ENCODE results near the gene NUP43.
"Not testable (repeated sequence)": the region's sequence is repeated elsewhere in the genome, so short reads cannot be mapped to it uniquely, and the experiment has no call there.

Gene NUP43

DNA sequence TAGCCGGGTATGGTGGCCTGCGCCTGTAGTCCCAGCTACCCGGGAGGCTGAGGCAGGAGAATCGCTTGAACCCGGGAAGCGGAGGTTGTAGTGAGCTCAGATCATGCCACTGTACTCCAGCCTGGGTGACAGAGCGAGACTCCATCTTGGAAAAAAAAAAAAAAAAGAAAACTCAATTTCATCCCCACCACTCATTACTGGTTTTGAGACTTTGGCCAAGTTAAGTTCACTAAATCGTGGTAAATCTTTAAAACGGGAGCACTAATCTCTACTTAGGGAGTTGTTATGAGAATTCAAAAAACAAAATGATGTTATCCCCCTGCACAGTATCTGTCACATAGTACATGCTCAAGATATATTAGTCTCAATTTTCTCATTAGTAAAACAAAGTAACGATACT, 1.1 kb downstream of the NUP43 start:
- DNase-seq, result not testable (repeated sequence)

DNA sequence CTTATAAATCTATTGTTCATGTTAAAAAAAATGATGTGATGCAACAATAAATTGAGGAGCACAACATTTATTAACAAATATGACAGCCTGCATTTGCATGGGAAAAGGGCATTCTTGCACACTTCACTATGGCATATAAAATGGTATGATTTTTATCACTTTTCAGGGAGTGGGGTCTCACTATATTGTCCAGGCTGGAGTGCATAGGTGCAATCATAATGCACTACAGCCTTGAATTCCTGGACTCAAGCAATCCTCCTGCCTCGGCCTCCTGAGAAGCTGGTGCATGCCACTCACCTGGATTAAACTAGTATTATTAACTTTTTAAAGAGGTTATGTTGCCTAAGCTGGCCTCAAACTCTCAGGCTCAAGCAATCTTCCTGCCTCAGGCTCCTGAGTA, 11.4 kb downstream of the NUP43 start:
- no peak for DNase-seq

DNA sequence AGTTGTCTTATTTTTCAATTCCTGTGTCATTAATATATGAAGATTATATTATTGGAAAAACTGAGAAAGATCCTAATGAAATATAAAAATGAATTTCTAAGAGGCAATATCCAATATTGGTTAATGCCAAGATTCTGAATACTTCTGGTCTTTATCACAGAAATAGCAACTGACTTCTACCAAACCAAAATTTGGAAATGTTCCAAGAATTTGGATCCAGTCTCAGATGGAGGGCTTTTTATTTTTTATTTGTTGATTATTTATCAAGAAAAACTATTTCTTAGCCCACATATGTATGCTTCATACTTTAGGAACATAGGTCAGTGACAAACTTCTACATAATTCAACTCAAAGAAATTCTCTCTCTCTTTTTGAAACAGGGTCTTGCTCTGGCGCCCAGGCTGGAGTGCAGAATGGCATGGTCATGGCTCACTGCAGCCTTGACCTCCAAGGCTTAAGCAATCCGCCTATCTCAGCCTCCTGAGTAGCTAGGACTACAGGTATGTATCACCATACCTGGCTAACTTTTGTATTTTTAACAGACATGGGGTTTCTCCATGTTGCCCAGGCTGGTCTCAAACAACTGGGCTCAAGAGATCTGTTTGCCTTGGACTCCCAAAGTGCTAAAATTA, 13.1 kb downstream of the NUP43 start:
- no peak for DNase-seq

DNA sequence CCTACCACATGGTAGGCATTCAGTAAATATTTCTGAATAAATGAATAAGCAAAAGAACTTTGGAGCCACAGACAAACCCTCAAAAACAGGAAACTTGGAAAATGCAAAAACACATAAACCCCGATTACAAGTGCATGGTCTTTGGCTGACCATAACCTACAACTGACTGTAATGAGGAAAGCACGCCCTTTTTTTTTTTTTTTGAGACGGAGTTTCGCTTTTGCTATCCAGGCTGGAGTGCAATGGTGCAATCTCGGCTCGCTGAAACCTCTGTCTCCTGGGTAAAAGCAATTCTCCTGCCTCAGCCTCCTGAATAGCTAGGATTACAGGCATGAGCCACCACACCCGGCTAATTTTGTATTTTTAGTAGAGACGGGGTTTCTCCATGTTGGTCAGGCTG, 16.5 kb downstream of the NUP43 start:
- DNase-seq, result no peak

DNA sequence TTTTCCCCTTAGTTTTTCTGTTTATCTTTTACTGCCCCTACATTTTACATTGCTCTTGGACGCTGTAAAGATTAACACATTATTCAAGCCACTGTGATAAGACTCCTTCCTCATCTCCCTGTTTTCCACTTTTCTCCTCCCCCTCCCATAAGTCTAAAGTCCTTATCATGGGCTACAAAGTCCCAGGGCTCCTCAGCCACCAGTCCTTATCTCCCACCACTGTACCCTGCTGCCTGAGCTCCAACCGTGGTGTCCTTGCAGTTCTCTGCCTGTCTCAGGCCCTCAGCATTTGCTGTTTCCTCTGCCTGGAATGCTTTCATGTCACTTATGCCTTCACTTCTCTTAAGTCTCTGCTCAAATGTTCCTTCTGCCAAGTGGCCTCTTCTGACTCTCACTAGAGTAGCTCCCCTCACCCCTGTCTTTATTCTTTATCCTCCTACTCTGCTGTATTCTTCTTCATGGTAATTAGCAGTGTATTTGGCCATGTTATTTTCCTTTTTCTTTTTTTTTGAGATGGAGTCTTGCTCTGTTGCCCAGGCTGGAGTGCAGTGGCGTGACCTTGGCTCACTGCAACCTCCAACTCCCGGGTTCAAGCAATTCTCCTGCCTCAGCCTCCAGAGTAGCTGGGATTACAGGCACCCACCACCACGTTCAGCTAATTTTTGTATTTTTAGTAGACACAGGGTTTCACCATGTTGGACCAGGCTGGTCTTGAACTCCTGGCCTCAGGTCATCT, 17.7 kb downstream of the NUP43 start:
- no peak for DNase-seq

DNA sequence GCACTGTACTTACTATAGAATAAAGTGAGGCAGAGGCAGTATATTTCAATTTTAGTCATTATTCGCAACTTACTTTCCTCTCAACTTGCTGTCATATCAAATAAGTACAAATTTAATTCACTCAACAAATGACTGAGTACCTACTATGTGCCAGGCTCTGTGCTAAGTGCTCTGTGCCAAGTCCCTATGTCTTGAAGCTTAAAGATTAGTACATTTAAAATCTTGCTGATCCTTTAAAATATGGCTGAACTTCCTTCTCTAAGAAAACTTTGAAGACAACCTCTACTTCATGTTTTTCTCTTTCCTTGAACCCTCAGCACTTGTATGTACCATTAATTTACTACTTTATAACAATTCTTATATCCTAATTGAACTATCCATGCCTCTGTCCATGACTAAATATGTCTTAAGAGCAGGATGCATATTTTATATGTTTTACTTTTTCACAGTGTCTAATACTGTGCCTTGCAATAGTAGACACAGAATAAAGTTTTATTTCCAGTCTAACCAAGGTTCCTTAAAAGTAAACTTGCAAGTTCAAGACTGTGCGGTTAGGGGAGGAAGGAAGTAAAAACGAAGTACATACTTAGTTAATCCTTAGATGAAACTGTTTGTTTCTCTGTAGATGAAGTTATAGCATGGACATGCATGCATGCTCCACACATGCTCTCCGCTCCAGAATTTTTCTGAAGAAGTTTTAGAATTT, 18.4 kb downstream of the NUP43 start:
- no peak for DNase-seq

DNA sequence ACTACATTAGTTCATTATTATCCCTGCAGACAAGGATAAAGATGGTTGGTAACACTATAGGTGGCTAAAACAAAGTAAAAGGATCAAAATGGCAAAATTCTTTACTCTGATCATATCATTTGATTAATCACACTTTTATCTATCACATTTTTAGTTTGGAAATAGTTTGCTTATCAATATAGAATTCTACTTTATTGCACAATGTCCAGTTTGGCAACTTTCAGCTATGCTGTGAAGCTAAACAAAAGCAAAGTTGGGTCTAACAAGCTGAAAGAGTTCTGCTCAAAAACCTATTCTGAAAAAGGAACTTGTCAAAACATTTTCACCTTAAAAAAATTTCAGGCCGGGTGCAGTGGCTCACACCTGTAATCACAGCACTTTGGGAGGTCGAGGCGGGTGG, 20.5 kb downstream of the NUP43 start:
- DNase-seq, result no peak

DNA sequence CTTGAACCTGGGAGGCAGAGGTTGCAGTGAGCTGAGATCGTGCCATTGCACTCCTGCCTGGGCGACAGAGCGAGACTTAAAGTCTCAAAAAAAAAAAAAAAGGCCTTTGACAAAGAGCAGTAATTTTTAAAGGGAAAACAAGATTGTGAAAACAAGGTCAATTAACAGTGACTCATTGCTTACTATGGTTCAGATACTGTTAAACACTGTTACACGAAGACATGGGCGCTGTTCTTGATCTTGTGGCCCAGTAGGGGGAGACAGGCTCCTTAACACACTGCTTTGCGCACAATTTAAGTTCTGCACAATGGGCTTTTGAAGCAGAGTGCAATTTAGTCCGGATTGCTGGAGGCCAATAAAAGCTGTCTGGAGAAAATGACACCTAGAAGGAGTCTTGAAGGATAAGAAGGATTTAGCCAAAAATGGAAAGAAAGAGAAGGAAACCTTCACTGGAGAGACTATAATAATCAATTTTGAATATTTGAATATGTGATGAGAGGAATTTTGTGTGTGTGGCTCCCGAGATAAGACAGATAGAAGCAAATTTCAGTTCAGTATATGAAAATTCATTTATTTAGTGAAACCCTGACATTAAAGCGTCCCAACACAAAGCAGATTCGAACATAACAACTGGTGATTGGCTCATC, 22.4 kb downstream of the NUP43 start:
- DNase-seq, result peak; percentile 16 to 69

DNA sequence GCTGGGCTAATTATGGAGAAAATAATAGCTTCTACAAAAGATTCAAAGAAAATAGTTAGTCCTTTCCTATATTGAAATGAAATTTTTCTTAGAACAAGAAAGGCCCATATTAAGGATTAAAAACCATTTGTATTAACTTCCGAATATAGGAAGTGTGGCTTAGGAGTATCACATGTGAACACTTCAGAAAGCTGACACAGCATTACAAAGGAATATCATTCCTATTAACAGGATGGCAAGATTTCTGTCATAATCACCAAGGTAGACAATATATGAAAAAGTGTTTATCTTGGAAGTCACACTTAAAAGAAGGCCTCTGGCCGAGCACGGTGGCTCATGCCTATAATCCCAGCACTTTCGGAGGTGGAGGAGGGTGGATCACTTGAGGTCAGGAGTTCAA, 23.1 kb downstream of the NUP43 start:
- no peak for DNase-seq

DNA sequence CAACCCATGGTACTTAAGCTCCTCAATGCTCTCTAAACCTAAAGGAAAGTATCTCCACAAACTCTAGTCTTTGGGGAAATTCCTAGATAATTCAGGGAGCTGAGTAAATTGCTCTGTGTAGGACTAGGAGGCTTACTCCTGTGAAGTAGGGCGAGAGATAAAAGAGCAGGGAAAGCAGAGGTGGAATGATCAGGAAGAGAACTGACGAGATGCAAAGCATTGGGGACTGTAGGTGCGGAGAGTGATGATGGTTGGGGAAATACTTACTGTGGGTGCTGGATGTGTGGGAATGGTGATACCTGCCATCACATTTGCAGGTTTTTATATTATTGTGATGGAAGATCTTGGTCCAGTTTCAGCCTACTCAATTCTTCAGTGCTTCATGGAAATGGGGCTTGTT, 26.8 kb downstream of the NUP43 start:
- DNase-seq, result no peak

DNA sequence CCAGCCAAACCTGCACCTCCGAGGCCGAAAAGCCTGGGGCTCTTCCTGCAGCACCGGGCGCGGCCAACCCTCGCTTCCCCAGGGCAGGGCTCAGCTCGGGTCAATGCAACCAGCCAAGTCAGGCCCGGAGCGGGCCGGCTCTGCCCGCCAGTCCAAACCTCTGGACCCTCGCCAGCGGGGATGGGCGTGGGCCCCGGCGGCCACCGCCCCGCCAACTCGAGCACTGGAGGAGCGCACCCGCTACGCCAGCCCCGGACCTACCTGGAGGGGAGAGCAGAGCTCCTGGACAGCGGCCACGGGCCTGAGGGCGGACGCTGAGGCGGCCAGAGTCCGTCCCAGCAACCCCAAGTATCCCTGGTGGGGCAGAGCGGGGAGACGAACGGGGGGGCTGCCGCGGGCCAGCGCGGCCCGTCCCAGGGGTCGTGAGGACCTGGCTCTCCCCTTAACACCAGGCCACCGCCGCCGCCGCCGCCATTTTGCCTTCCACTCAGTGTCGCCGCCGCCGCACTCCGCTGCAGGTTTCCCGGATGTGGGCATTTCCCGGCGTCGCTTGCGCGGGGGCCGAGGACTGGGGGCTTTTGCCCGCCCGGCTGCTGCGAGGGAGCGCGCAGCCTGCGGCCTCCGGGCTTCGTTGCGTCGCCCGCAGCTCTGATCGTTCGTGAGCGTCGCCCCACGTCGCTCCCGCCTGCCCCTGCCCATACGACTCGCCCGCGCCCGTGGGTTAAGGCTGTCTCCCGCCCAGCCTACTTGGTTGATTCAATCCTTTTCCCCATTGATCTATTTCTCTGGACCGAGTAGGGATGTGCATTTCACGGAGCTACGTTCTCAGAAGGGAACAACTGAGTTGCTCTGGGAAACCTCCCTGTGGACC, 28.5 kb downstream of the NUP43 start, which contains the start of gene LATS1:
TSS of gene LATS1 (minus strand) at position 514 of the 871 bp plus-strand sequence. CDS start 15,975 bp downstream, outside the sequence.
- peak; percentile 82 to 83 for DNase-seq

DNA sequence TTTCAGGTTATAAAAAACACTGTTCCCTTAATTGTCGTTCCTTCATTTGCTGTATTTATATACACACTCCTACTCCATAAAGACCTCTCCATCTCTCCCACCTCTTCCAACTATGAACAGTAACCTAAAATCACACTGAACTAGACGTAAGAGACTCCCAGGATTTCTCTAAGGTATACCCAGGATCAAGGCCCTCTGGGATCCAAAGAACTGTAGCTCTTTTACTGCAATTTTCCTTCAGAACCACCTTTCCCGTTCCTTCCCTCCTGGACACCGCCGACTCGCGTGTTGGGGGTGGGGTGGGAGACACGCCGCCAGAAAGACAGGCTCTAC, 29.1 kb downstream of the NUP43 start:
- no peak for DNase-seq

DNA sequence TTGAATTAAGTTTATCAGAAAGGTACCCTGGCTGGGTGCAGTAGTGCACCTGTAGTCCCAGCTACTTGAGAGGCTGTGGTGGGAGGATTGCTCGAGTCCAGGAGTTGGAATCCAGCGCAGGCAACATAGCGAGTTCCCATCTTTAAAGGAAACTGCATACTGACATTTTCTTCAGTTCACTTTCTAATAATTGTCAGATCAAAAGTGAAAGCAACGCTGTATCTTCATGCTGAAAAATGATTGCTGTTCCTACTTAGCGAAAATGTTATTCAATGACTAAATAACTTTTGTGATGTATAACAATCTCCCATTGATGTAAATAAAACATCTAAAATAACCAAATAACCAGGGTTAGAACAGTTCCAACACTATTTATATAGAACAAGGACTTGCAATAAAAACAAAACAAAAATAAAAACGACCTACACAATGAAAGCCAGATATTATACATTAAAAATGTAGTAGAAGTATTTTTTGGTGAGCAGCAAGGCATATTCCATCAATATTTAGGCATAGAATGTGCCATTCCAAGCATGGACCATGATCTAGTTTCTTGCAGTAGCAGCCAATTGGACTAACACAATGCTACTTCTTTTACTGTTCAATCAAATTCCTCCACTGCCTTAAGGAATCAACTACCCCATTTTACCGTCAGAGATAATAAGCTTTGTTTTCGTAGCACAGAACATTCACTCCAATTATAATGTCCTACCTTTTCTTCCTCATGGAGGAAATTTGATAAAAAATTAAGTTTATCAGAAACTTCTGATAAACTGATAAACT, 30.0 kb downstream of the NUP43 start:
- DNase-seq, result no peak

DNA sequence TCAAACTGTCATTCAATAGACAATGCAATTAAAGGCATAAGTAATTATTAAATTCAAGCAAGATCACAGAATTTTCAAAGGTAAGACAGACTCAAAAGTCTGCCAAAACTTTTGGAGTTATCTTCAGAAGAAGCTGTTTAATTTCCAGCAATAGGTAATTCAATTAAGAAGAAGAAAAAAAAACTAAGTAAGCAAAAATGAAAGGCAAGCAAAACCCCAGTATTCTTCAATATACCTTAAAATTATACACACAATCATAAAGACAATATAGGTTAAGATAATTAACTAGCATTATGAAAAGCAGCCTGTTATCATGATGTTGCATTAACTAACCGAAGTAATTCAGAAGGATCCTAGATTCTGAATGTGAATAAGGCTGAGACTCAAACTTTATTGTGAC, 31.9 kb downstream of the NUP43 start:
- DNase-seq, result no peak

DNA sequence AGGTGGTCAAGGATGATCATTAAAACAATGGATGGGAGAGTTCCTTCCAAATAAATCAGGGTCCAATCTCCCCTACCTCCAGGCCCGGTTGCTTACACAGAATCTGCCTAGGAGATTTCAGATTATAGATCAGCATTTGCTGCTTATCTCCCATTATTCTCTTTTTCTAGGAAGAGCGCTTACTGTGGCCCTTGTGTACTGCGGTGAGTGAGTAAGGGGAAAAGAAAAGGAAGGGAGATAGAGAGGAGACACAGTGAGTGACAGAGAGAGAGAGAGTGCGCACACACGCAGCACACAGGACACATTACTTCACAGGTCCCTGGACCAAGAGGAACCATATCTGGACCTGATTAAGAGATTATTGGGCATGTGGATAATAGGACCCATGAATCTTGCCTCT, 34.6 kb downstream of the NUP43 start:
- no peak for DNase-seq

DNA sequence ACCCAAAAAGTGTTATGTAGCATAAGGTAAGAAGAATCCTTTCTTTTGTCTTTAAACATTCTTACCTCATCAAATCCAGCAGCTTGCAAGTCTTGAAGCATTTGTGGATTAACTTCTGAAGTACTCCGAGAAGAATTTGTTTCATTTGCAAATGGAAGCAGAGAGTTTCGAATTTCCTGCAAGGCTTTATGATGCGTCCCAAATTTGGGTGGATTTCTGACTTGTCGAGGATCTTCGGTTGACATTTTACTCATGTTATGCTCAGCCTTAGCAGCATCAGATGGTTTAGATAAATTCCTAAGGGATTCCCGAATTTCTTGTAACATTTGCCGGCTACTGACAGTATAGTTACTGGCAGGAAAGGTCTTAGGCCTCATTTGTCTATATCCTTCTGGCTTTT, 44.6 kb downstream of the NUP43 start:
- DNase-seq, result peak; percentile 20 to 79

DNA sequence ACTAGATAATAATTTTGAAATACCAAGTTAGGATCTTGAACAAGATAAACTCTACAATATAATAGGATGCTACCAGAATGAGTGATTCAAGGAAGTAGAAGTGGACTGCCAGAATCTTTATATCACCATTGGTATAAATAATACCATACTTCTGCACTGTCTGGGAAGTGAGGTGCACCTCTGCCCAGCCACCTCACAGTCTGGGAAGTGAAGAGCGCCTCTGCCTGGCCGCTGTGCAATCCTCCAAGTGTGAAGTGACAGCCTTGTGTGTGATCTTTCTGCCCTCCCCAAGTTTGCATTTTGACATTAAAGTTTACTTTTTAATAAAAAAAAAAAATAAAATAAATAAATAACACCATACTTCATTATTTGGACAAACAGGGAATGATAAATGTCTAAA, 47.2 kb downstream of the NUP43 start:
- no peak for DNase-seq

DNA sequence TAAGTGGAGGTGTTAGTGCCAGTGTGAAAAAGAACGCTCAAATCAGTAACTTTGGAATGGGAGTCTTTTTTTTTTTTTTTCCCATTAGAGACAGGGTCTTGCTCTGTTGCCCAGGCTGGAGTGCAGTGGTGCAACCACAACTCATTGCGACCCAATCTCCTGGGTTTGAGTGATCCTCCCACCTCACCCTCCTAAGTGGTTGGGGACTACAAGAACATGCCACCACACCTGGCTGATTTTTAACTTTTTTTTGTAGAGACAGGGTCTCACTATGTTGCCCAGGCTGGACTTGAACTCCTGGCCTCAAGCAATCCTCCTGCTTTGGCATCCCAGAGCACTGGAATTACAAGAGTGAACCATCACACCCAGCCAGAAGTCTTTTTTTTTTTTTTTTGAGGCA, 48.2 kb downstream of the NUP43 start:
- DNase-seq, result no peak

DNA sequence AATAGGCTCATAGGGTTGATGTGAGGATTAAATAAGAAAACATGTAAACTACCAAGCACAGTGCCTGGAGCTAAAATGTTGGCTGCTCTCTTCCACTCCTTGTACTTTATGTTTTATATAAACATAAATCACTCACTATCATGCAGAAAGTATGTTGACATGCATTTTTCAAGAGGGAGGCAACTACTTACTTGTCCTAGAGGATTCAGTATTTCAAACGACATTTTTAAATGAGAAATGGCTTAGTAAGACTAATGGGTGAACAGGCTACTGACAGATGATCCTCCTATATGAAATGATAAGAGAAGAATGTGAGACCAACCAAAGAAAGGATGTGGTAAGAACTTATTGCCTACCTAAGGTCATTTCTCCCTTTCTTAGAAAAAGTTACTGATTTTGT, 49.4 kb downstream of the NUP43 start:
- no peak for DNase-seq

DNA sequence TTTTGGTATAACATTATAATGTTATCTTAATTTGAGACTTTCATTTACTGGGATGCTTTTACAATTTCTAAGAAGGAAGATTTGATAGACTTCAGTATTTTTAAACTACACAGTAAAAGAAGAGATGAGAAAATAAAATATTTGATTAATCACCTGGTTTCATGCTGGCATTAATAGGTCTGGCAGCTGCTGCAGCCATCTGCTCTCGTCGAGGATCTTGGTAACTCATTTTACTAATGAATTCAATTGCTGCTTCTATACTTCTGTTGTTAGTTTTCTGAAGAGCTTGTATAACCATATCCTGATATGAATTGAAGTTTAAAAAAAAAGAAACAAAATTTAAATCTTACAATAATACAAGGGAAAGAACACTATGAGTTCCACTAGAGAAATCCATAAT, 51.4 kb downstream of the NUP43 start:
- peak; percentile 54 to 82 for DNase-seq

DNA sequence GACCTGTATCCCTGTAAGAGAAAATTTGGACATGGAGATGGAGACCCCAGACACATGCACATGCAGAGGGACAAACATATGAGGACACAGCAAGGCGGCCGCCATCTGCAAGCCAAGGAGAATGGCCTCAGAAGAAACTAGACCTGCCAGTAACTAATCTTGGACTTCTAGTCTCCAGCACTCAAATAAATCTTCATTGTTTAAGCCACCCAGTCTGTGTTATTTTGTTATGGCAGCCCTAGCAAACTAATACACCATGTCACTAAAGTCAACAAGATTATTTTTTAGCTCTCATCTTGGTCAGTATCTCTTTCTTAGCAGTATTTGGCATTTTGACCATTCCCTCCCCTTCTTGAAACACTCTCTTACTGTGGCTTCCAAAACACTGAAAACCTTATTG, 55.1 kb downstream of the NUP43 start:
- DNase-seq, result no peak

DNA sequence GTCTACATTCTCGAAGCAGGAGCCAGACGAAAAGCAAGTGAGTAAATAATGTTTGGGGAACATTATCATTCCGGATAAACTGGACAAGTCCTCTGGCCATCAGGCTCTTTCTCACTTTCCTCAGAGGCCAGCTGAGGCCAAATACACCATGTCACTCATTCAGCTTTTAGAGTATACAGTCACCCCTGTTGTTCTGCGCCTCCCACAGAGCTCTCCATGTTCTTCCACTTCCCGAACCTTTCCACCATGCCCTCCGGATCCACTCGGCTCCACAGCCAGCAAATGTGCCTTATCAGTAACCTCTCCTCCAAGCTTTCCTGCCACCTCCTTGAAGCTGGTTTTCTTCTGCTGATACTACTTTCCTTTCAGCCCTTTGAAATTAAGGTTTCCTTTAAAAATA, 60.1 kb downstream of the NUP43 start:
- DNase-seq, result no peak

All from NCI-H524 (cell line).